GM19467 (cell line): ENCODE data around the gene ZMIZ1.
"Not testable (repeated sequence)": the region's sequence is repeated elsewhere in the genome, so short reads cannot be mapped to it uniquely, and the experiment has no call there.

Source experiments
- ATAC-seq: cut with Tn5 transposase; IDR thresholded peaks from one replicate; pipeline ENCODE4 v1.9.1; 2021; ENCODE audit warnings: mild to moderate bottlenecking, moderate library complexity; ENCODE audit not compliant: unreplicated experiment

Gene ZMIZ1

GRCh38 chr10:79030705-79031104 is 38.1 kb upstream of the ZMIZ1 start:
- ATAC-seq = no peak

GRCh38 chr10:79031723-79032122 is 37.0 kb upstream of the ZMIZ1 start:
- ATAC-seq = no peak

DNA sequence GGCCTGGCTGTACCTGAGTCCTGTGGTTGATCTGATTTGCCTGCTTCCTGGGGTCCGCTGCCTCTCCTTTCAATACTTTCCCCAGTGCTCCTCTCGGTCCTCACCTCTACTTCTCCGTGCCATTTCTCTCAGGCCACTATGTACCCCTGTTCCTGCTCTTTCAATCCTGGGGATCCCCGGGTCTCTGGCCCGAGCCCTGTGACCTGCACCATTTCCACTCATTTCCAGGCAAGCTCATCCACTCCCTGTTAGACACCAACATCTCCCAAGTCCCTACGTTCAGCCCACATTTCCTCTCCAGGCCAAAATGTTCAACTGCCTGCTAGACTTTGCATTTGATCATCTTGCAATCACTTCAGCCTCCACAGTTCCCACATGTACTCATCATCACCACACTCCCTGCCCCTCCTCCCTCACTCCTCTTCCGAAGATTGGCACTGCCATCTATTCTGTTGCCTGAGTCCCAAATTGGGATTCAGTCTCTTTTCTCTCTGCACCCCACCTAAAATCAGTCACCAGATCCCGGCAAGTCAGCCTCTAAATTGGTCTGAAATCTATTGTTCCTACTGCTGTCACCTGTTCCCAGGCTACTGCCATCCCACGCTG is 34.4 kb upstream of the ZMIZ1 start:
- ATAC-seq = no peak

- ATAC-seq = not testable (repeated sequence)
Measured at GRCh38 chr10:79036416-79036815, 32.4 kb upstream of the ZMIZ1 start.

DNA sequence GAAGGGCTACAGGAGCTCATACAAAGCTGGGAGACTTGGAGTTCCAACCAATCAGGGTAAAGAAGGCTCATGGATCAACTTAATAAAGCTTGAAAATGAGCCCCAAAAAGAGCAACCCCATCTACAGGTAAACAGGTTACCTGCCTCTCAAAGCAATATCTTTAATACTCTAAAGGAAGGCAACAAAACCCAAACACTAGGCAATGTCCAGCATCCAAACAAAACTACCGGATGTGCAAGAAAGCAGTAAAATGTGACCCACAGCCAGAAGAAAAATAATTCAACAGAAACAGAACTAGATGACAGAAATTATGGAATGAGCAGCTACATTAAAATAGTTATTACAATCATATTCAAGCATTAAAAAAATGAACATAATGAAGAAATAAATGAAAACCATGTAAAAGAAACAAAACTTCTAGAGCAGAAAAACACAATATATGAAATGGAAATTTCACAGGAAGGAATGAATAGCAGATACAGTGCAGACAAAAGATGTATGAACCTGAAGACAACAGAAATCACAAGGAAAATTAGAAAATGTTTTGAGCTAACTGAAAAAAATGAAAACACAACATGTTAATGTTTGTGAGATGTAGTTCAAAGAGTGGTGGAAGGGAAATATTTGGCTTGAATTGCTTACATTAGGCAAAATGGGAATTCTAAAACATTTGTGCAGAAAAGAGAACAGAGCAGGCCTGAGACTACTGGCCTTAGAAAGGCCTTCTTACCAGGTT is 30.5 kb upstream of the ZMIZ1 start:
- ATAC-seq = no peak

GRCh38 chr10:79038841-79039201 is 29.9 kb upstream of the ZMIZ1 start:
- ATAC-seq = no peak

DNA sequence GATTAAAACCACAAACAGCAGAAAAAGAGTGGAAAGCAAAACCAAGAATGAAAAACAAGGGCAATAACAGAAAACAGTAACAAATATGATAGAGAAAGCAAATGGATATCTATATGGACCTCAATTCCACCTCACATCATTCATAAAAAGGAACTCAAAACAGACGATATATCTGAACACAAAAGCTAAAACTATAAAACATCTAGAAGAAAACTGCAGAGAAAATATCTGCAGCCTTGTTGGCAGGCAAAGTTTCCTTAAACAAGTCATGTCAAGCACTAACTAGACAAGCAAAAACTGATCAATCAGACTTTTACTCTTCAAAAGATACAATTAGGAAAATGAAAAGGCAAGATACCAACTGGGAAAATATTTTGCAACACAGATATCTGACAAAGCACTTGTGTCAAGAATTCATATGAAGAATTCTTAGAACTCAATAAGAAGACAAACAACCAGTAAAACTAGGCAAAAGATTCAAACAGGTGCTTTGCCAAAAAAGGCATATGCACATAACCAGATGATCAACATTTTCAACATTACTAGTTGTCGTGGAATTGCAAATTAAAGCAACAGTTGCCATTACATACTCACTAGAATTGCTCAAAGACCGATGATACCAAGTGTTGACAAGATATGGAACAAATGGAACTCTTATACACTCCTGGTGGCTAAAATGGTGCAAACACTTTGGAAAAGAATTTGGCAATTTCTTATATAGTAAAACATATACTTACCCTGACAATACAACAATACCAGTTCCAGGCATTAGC is 25.9 kb upstream of the ZMIZ1 start:
- ATAC-seq = no peak

GRCh38 chr10:79044036-79044632 is 24.6 kb upstream of the ZMIZ1 start:
- ATAC-seq = no peak

DNA sequence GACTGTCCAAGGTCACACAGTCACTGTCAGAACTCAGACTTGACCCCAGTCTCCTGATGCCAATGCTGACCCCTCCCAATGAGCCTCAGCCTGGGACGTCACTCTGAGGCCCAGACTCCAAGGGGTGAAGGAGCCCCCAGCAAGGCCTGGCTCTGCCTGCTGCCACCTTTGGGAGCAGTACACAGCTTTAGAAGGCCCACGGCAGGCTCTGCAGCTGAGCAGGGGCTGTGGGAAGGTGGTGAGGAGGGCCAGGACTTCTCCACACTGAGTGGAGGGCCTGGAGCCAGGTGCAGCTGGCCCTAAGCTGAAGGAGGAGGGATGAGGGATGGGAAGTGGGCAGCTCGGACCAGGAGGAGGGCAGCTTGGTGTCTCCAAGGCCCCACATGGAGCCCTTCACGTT is 23.9 kb upstream of the ZMIZ1 start:
- ATAC-seq = no peak

GRCh38 chr10:79045566-79046175 is 23.1 kb upstream of the ZMIZ1 start:
- no peak for ATAC-seq

GRCh38 chr10:79046326-79046725 is 22.4 kb upstream of the ZMIZ1 start:
- ATAC-seq = no peak

GRCh38 chr10:79046741-79047583 is 21.8 kb upstream of the ZMIZ1 start:
- no peak for ATAC-seq

- no peak for ATAC-seq
Measured at GRCh38 chr10:79047584-79047874, 21.2 kb upstream of the ZMIZ1 start.

DNA sequence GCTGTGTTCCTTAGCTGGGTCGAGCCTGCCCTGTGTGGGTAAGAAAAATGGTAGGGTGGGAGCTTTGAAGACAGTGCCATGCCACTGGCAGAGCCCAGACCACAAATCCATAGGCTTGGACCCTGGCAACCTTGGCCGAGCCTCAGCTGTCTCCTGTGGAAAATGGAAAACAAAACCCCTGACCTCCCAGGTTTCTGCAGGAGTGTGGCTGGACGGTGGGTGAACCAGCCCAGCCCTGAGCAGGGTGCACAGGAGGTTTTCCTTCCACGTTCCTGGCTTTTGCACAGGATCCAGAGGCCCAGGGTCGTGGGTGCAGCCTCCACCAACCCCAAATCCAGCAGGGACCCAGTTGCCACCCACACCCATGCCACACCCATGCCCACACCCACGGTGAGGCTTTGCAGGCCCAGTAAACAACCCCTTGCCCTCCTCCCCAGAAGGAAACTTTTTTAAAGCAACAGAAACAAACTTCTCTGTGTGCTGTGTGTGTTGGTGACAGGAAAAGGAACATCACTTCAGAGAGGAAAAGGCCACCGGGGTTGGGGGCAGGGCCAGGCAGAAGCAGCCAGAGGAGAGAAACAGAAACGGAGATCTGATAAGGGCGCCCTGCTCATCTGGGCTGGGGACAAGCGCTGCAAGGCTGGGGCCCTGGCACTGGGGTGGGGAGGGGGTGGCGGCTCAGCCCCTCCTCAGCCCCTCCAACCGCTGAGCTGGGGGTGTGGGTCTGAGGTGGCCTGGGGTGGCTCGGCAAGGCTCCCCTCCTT is 20.7 kb upstream of the ZMIZ1 start:
- no peak for ATAC-seq

GRCh38 chr10:79048639-79049550 is 19.9 kb upstream of the ZMIZ1 start:
- ATAC-seq = no peak

GRCh38 chr10:79049931-79050895 is 18.6 kb upstream of the ZMIZ1 start:
- ATAC-seq = no peak

- ATAC-seq = no peak
Measured at GRCh38 chr10:79050896-79051555, 17.7 kb upstream of the ZMIZ1 start.
